B cell (primary cell): ENCODE data around the gene CHTF18.

Experiments used
- EZH2 ChIP-seq: IDR thresholded peaks from 2 replicates; pipeline ENCODE4 v1.6.1; 2012; ENCODE audit warnings: borderline replicate concordance, low read depth, mild to moderate bottlenecking, moderate library complexity, low read length; ENCODE audit not compliant: insufficient read depth, poor library complexity, severe bottlenecking
- TF ChIP-seq, protein P1 (sequence below): fragments of 200-600 bp; IDR thresholded peaks from one replicate; pipeline ENCODE4 v1.8.0; 2022; ENCODE audit warnings: antibody characterized with exemption, mild to moderate bottlenecking

DNA sequence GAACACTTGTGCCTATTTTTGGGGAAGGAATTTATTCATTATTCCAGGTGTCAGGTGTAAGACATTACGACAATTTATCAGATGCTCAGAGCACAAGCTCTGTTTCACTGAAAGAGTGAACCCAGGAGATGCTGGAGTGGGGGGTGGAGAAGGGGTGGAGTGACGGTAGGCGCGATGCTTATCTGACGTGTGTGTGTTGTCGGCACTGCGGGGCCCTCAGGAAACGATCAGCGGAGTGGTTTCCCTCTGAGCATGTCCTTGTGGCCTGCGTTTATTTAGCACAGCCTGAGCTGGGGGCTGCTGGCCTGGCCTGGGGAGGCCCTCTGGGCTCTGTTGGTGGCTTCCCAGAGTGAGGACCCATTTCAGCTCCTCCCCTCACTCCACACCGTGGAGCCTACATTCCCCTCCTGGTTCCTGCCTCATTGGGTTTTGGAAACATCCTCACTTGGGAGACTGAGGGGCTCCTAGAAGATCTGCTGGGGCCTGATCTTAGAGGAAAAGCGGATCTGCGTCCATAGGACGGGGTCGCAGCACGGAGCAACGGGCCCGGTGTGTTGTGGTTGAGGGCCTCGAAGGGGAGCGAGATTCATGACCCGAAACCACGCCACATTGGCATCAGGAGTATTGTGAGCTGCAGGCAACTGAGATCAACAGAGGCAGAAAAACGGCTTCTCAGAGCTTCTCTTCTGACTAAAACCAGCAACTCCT lies 31.1 kb downstream of the CHTF18 start:
- TF ChIP-seq, protein P1, sequence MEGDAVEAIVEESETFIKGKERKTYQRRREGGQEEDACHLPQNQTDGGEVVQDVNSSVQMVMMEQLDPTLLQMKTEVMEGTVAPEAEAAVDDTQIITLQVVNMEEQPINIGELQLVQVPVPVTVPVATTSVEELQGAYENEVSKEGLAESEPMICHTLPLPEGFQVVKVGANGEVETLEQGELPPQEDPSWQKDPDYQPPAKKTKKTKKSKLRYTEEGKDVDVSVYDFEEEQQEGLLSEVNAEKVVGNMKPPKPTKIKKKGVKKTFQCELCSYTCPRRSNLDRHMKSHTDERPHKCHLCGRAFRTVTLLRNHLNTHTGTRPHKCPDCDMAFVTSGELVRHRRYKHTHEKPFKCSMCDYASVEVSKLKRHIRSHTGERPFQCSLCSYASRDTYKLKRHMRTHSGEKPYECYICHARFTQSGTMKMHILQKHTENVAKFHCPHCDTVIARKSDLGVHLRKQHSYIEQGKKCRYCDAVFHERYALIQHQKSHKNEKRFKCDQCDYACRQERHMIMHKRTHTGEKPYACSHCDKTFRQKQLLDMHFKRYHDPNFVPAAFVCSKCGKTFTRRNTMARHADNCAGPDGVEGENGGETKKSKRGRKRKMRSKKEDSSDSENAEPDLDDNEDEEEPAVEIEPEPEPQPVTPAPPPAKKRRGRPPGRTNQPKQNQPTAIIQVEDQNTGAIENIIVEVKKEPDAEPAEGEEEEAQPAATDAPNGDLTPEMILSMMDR = no peak
- TF ChIP-seq EZH2 = no peak
